Esophagus muscularis mucosa (tissue), 4 donors: Measurements from ENCODE around the gene SLC16A5. TPM values are rescaled to one million over a fixed set of nuclear protein-coding genes. Genes with fewer than 3 reads are reported as not detected.

ENCODE experiments used
- DNase-seq: peaks from one replicate; pipeline ENCODE4 v3.0.0-alpha.2; 2017; ENCODE audit errors: extremely low spot score
- H3K27ac ChIP-seq, 4 donors: fragments of 200-600 bp; sonication (generic); replicated peaks in 1 of 4; 1 replicate in 3 of 4; 2 replicates in 1 of 4; pipeline ENCODE4 v1.5.1; 2016 to 2019; ENCODE audit warnings: mild to moderate bottlenecking in 1 of 4
- H3K27me3 ChIP-seq, 4 donors: fragments of 200-600 bp; sonication (generic); one replicate each; pipeline versions ENCODE4 v1.5.1 to v1.6.0; 2016 to 2019
- H3K36me3 ChIP-seq, 4 donors: fragments of 200-600 bp; sonication (generic); one replicate each; pipeline ENCODE4 v1.5.1; 2016 to 2019
- H3K4me1 ChIP-seq, 4 donors: fragments of 200-600 bp; sonication (generic); one replicate each; pipeline ENCODE4 v1.5.1; 2016 to 2019
- H3K4me3 ChIP-seq, 4 donors: fragments of 200-600 bp; sonication (generic); 1 replicate in 2 of 4; 2 replicates in 2 of 4; pipeline ENCODE4 v1.5.1; 2016 to 2019; ENCODE audit warnings: mild to moderate bottlenecking in 4 of 4, moderate library complexity in 1 of 4
- H3K9me3 ChIP-seq, 4 donors: fragments of 200-600 bp; sonication (generic); 1 replicate in 3 of 4; 2 replicates in 1 of 4; pipeline ENCODE4 v1.5.1; 2016 to 2019
- CTCF ChIP-seq, 3 experiments: fragments of 200-600 bp in 2 of 3; fragments of 450-650 bp in 1 of 3; sonication (generic) in 2 of 3; IDR thresholded peaks; one replicate each; pipeline ENCODE4 v1.5.1; 2017 to 2019; ENCODE audit warnings: antibody characterized with exemption in 3 of 3, mild to moderate bottlenecking in 2 of 3, moderate library complexity in 1 of 3
- EP300 ChIP-seq: sonication (generic); formaldehyde crosslinking; IDR thresholded peaks from one replicate; pipeline ENCODE4 v1.6.1; 2017; ENCODE audit warnings: antibody characterized with exemption
- POLR2A ChIP-seq: fragments of 450-650 bp; IDR thresholded peaks from one replicate; pipeline ENCODE4 v1.6.1; 2017; ENCODE audit warnings: antibody characterized with exemption, moderate library complexity, mild to moderate bottlenecking, low read depth
- POLR2AphosphoS5 ChIP-seq, 2 donors: sonication (generic); formaldehyde crosslinking; IDR thresholded peaks; one replicate each; pipeline ENCODE4 v1.6.1; 2017; ENCODE audit warnings: antibody characterized with exemption in 2 of 2
- WGBS: methylation state at CpG from one replicate; pipeline ENCODE4 v1.1.5; 2018; 5-methylcytosine and 5-hydroxymethylcytosine counted together
- intact Hi-C: fragments of 100-400 bp; cut with DNase I; formaldehyde crosslinking; loops from one replicate; pipeline ENCODE4 v1.15.1; 2023
- total RNA-seq, 4 donors: library from RNA; depleted of rRNA; stranded (reverse); fragments of >200 nt; gene quantifications; one replicate each; pipeline versions ENCODE4 v1.1.0 to v1.2.1, GENCODE V29; 2016

Gene SLC16A5
- total RNA-seq, 4 donors from 2014 or later, result 3.8 to 9.7 (median 7.6) TPM

GRCh38 chr17:75086496-75087181, 1.1 kb upstream of the SLC16A5 start:
- Histone ChIP-seq H3K4me3 (no peak overlapping the region), H3K27ac (peak overlapping the region in 2 of 4 donors; percentile 74 to 81), H3K27me3 (peaks cover 0 to 17% (median 0%) of the 10 kb centered on the region in 4 donors), H3K36me3 (no peaks in the 10 kb centered on the region), H3K4me1 (peaks cover 32 to 45% (median 40%) of the 10 kb centered on the region in 4 donors), H3K9me3 (no peaks in the 10 kb centered on the region)
- 84% methylated on average over 15 of the region's 15 CpGs for WGBS
- DNase-seq, result no peak
- TF ChIP-seq POLR2A (no peak), CTCF (IDR thresholded peaks at IDR 0.05) (no peak), EP300 (no peak), POLR2AphosphoS5 (IDR thresholded peaks at IDR 0.05) (no peak)
- intact Hi-C loops, result no loop called here

- TF ChIP-seq POLR2A, result no peak
- TF ChIP-seq CTCF (IDR thresholded peaks at IDR 0.05), result no peak
- no peak for TF ChIP-seq EP300
- no peak for TF ChIP-seq POLR2AphosphoS5 (IDR thresholded peaks at IDR 0.05)
- H3K27ac ChIP-seq, result peak overlapping the region; percentile 69 to 81 (median 76)
- no peak for DNase-seq
- no peaks in the 10 kb centered on the region for H3K9me3 ChIP-seq
- intact Hi-C loops, result no loop called here
- no peaks in the 10 kb centered on the region for H3K36me3 ChIP-seq
- peaks cover 0 to 17% (median 0%) of the 10 kb centered on the region in 4 donors for H3K27me3 ChIP-seq
- peak overlapping the region; percentile 55 to 66 (median 61) for H3K4me3 ChIP-seq
- 74% methylated on average over 10 of the region's 12 CpGs for WGBS
- peaks cover 33 to 49% (median 45%) of the 10 kb centered on the region in 4 donors for H3K4me1 ChIP-seq
These were observed 584 bp upstream of the SLC16A5 start for GRCh38 chr17:75087182-75087557.

- Histone ChIP-seq H3K27me3 (peaks cover 0 to 17% (median 0%) of the 10 kb centered on the region in 4 donors), H3K27ac (peak overlapping the region; percentile 69 to 81 (median 76)), H3K9me3 (no peaks in the 10 kb centered on the region), H3K4me1 (peaks cover 33 to 51% (median 47%) of the 10 kb centered on the region in 4 donors), H3K4me3 (peak overlapping the region; percentile 55 to 66 (median 61)), H3K36me3 (no peaks in the 10 kb centered on the region)
- WGBS, result 83% methylated on average over 9 of the region's 11 CpGs
- no peak for DNase-seq
- intact Hi-C loops, result no loop called here
- peak in 1 of 2 donors; percentile 39 for TF ChIP-seq POLR2AphosphoS5 (IDR thresholded peaks at IDR 0.05)
- no peak for TF ChIP-seq EP300
These were observed 987 bp downstream of the SLC16A5 start for GRCh38 chr17:75088465-75089417.

- Histone ChIP-seq H3K4me1 (peaks cover 38 to 55% (median 50%) of the 10 kb centered on the region in 4 donors), H3K36me3 (no peaks in the 10 kb centered on the region), H3K27me3 (peaks cover 0 to 17% (median 0%) of the 10 kb centered on the region in 4 donors), H3K9me3 (no peaks in the 10 kb centered on the region), H3K4me3 (no peak overlapping the region), H3K27ac (peak overlapping the region in 1 of 4 donors; percentile 48)
- WGBS, result 57% methylated on average over 17 of the region's 19 CpGs
- DNase-seq, result no peak
- no peak for TF ChIP-seq POLR2A
- TF ChIP-seq CTCF (IDR thresholded peaks at IDR 0.05), result no peak
- intact Hi-C loops, result no loop called here
These were observed 3.4 kb downstream of the SLC16A5 start for GRCh38 chr17:75090871-75091854.
